Duodenal mucosa (tissue), 2 donors: ENCODE results near the gene NLRP14.

Experiments
- H3K27ac ChIP-seq: one replicate; pipeline ENCODE4 v1.7.0; 2013; ENCODE audit warnings: low read depth, low read length
- H3K27me3 ChIP-seq, 2 donors: one replicate each; pipeline ENCODE4 v1.7.0; 2013; ENCODE audit warnings: low read length in 2 of 2, control low read depth in 1 of 2; ENCODE audit not compliant: insufficient read depth in 2 of 2, control insufficient read depth in 1 of 2
- H3K36me3 ChIP-seq, 2 donors: one replicate each; pipeline ENCODE4 v1.7.0; 2013; ENCODE audit warnings: low read length in 2 of 2, control low read depth in 1 of 2; ENCODE audit not compliant: insufficient read depth in 2 of 2, control insufficient read depth in 1 of 2
- H3K4me1 ChIP-seq, 2 donors: one replicate each; pipeline ENCODE4 v1.7.0; 2013; ENCODE audit warnings: low read length in 2 of 2, control low read depth in 1 of 2; ENCODE audit not compliant: insufficient read depth in 2 of 2, control insufficient read depth in 1 of 2
- H3K4me3 ChIP-seq, 2 donors: one replicate each; pipeline ENCODE4 v1.7.0; 2013; ENCODE audit warnings: low read length in 2 of 2, low read depth in 1 of 2
- H3K9ac ChIP-seq, 2 donors: one replicate each; pipeline ENCODE4 v1.7.0; 2013; ENCODE audit warnings: low read length in 2 of 2, low read depth in 1 of 2
- H3K9me3 ChIP-seq, 2 donors: one replicate each; pipeline ENCODE4 v1.7.0; 2013; ENCODE audit warnings: low read length in 2 of 2, control low read depth in 1 of 2; ENCODE audit not compliant: control insufficient read depth in 1 of 2

NLRP14 gene

DNA sequence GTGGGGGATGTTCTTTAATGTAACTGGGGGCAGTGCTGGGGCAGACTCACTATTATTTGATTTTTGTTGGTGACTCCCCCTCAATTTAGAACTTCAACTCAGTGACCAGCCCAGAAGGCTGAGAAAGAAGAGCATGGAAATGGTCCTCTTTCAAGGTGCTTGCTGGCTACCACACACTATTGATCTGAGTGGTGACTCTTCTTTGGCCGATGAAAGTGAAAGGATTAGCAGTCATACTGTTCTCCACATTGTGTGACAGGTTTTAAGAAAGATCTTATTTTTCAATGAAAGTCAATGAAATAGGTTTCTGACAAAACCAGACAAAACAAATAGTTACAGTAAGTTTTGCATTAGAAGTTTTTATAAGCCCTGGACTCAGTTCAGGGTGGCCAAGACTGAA, 29.9 kb downstream of the NLRP14 start:
- no peaks in the 10 kb centered on the region for H3K9me3 ChIP-seq
- H3K9ac ChIP-seq = no peak overlapping the region
- no peaks in the 10 kb centered on the region for H3K4me1 ChIP-seq
- no peaks in the 10 kb centered on the region for H3K27me3 ChIP-seq
- no peak overlapping the region for H3K4me3 ChIP-seq
- H3K27ac ChIP-seq = no peak overlapping the region
- H3K36me3 ChIP-seq = no peaks in the 10 kb centered on the region

DNA sequence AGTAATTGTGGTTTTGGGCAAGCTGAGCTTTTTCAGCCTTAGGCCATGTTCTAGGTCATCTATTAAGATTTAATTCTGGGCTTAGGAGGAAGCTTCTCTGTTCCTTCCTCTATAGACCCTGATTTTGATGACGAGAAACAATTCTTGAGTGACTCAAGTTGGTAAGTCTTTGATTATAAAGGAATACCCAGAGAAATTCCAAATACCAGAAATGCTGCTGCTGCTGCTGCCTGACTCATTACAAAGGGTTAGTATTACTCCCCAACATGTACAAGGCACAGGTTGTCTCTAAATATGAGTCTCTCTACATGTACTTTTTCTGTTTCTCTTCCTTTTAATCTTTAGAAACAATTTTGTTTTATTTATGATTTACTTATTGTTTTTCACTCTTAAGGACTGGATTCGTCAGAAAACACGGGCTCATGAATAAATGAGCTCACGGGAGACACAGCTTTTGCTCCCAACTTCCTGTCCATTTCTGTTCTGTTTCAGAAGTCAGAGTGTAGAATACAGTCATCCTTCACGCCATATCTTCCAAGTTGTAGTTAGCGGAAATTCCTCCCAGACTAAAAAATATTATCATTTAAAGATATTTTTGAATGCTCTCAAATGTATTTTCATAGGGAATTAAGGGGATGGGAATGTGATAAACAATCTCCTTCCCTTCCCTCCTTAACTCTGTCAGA, 36.7 kb downstream of the NLRP14 start:
- Histone ChIP-seq H3K27me3 (no peaks in the 10 kb centered on the region), H3K9ac (no peak overlapping the region), H3K9me3 (no peaks in the 10 kb centered on the region), H3K4me1 (no peaks in the 10 kb centered on the region), H3K36me3 (no peaks in the 10 kb centered on the region), H3K27ac (no peak overlapping the region), H3K4me3 (no peak overlapping the region)

DNA sequence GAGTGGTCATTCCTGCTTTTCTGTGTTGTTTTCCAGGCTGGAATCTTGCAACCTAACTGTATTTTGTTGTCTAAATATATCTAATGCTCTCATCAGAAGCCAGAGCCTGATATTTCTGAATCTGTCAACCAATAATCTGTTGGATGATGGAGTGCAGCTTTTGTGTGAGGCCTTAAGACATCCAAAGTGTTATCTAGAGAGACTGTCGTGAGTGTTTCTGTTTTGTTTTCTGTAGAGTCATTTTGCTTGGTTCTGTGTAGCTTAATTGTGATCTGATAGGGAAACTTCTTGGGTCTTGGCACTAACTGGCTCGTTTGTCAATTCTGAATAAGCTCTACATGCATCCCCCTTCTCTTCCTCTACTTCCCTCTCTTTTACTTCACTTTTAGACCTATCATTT, 37.4 kb downstream of the NLRP14 start:
- Histone ChIP-seq H3K4me3 (no peak overlapping the region), H3K9me3 (no peaks in the 10 kb centered on the region), H3K36me3 (no peaks in the 10 kb centered on the region), H3K27me3 (no peaks in the 10 kb centered on the region), H3K27ac (no peak overlapping the region), H3K9ac (no peak overlapping the region), H3K4me1 (no peaks in the 10 kb centered on the region)

DNA sequence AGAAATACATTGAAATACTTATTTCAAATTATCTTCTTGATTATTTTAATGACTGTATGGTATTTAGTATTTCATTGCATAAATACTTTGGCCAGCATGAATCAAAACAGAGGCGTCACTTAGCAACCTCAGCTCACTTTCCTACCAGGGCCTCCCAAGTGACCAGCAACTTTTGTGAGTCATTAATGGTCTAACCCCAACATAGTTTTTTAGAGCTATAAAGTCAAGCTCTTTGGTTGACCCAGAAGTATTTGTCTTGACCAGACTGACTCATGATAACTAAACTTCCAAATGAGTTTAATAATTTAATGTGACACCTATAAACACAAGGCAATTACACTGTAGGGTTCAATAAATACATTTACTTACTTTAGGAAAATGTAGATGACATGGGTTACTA, 40.6 kb downstream of the NLRP14 start:
- Histone ChIP-seq H3K9ac (no peak overlapping the region), H3K4me1 (no peaks in the 10 kb centered on the region), H3K36me3 (no peaks in the 10 kb centered on the region), H3K27me3 (no peaks in the 10 kb centered on the region), H3K9me3 (no peaks in the 10 kb centered on the region), H3K27ac (no peak overlapping the region), H3K4me3 (no peak overlapping the region)

DNA sequence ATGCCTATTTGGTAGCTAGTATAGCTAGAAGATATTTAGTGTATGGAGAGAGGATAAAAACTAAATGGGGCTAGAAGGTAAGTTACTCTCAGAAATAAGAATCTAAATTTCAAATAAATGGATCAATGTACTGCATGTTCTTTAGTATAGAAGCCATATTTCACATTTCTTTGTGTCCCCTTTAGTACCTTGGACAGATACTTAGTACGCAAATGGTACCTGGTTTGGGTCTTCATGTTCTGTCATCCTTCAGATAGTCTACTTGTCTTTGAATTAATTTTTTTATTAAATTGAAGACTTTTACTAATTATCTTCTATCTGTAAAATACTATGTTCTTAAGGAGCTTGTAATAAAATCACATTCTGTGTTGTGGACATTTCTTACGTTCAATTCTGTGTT, 42.3 kb downstream of the NLRP14 start:
- Histone ChIP-seq H3K4me1 (no peaks in the 10 kb centered on the region), H3K27me3 (no peaks in the 10 kb centered on the region), H3K27ac (no peak overlapping the region), H3K4me3 (no peak overlapping the region), H3K36me3 (no peaks in the 10 kb centered on the region), H3K9me3 (no peaks in the 10 kb centered on the region), H3K9ac (no peak overlapping the region)

DNA sequence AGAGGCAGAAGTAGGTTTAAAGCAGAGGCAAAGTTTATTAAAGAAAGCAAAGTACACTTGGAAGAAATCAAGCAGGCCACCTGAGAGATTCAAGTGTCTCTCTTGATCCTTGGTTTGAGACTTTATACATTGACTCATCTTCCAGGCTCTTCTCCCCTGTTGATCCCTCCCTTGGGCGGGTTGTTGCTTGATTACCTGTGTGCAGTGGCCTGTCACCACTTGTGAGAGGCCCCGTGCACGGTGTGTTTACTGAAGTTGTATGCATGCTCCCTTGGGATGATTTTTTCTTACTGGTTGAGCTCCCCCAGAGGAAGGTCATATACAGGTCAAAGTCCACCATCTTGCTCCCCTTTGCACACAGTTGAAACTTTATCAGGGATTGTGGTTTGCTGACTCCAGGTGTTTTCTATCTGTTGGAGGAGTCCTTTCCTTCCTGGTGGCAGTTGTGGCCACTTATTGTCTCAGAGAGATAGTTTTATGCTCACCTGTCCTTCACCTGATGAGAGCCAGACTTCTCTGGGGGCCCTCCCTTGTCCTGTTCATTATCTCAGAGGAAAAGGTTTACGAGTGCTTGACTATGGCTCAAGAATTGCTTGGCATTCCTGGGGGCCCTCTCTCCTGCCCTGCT, 52.2 kb downstream of the NLRP14 start:
- no peaks in the 10 kb centered on the region for H3K36me3 ChIP-seq
- H3K9ac ChIP-seq = no peak overlapping the region
- no peaks in the 10 kb centered on the region for H3K27me3 ChIP-seq
- H3K9me3 ChIP-seq = no peaks in the 10 kb centered on the region
- no peak overlapping the region for H3K27ac ChIP-seq
- H3K4me3 ChIP-seq = no peak overlapping the region
- H3K4me1 ChIP-seq = no peaks in the 10 kb centered on the region

DNA sequence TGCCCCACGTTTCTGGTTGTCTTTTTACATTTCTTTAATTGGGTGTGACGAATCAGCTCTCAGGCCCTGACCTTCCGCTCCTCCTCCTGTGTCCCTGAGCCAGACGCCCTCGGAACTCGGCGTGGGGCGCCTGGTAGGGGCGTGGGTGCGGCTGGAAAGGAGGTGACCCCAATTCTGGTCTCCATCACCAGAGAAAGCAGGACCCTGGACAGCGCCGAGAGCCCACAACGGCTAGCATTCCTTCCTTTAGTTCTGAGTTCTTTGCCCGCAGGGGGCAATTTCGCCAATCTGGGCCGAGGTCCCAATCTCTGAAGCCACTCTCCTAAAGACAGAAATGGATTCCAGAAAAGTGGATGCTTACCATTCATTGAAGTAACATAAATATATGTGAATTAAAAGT, 56.8 kb downstream of the NLRP14 start:
- no peaks in the 10 kb centered on the region for H3K9me3 ChIP-seq
- H3K9ac ChIP-seq = no peak overlapping the region

DNA sequence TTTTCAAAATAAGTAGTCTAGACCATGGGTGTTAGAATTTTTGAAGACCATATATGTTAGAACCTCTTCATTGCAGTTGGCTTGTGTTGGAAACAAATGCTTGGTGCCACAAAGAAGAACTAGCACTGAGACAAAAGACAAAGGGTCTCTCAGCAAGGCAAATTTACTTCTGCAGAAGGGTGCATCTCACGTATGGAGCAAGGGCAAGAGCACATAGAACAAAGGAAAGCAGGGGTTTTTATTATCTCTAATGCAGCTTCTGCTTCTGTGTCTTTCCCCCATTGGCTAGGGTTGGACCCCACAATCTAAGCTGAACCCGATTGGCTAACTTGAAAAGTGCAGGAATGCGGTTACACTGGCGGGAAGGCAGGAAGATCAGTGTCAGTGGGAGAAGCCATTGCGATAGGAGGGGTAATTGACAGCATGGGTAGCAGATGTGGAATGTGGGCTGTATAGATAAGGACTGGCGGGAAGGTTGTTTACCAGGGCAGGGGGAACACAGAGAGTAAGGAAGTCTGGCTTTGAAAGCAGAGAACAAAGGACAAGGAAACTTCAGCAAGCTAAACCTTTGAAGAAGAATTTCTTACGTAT, 59.4 kb downstream of the NLRP14 start:
- H3K4me1 ChIP-seq = no peaks in the 10 kb centered on the region
- no peak overlapping the region for H3K9ac ChIP-seq
- no peaks in the 10 kb centered on the region for H3K27me3 ChIP-seq
- no peaks in the 10 kb centered on the region for H3K36me3 ChIP-seq
- no peaks in the 10 kb centered on the region for H3K9me3 ChIP-seq
- H3K27ac ChIP-seq = no peak overlapping the region
- no peak overlapping the region for H3K4me3 ChIP-seq

More for the DNA sequence above, 56.8 kb downstream of the NLRP14 start:
- Histone ChIP-seq H3K27me3 (no peaks in the 10 kb centered on the region), H3K36me3 (no peaks in the 10 kb centered on the region), H3K27ac (no peak overlapping the region), H3K4me1 (no peaks in the 10 kb centered on the region), H3K4me3 (no peak overlapping the region)

DNA sequence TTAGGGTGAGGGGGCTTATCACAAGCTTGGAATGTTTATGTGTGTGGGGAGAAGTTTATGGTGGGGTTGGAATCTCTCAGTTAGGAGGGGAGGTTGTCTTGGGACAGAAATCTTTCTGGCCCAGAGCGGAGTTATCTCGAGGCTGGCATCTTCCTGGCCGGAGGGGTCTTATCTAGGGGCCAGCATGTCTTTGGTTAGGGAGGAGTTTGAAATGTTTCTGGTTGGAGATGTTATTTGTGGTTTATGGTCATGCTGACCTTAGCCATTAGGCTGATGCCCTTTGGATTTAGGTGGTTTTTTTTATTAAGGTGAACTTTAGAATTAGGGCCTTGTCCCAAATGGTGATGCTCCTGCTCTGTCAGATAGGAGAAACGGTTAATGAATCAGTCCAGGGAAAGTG, 60.6 kb downstream of the NLRP14 start:
- H3K27me3 ChIP-seq = no peaks in the 10 kb centered on the region
- no peaks in the 10 kb centered on the region for H3K4me1 ChIP-seq
- no peak overlapping the region for H3K9ac ChIP-seq
- H3K9me3 ChIP-seq = no peaks in the 10 kb centered on the region
- H3K36me3 ChIP-seq = no peaks in the 10 kb centered on the region
- H3K27ac ChIP-seq = no peak overlapping the region
- no peak overlapping the region for H3K4me3 ChIP-seq

DNA sequence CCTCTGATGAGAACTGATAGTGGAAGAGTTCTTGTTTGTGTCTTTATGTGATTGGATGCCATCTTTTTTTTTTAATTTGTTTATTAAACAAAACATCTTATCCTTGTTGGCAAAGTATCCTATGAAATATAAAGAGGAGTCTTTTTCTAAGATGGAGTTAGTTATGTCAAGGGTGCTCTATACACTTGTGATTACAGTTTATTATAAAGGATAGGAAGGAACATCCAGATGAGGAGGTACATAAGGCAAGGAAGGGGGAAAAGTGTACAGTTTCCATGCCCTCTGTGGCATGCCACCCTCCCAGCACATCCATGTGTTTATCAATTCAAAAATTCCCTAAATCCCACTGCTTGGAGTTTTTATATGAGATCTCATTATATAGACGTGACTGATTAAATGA, 61.2 kb downstream of the NLRP14 start:
- H3K4me1 ChIP-seq = no peaks in the 10 kb centered on the region
- no peak overlapping the region for H3K9ac ChIP-seq
- H3K36me3 ChIP-seq = no peaks in the 10 kb centered on the region
- no peaks in the 10 kb centered on the region for H3K27me3 ChIP-seq
- no peaks in the 10 kb centered on the region for H3K9me3 ChIP-seq
- no peak overlapping the region for H3K27ac ChIP-seq
- no peak overlapping the region for H3K4me3 ChIP-seq
